HG02623 (cell line): ENCODE results near the gene ATE1.
"Not testable (repeated sequence)": the region's sequence is repeated elsewhere in the genome, so short reads cannot be mapped to it uniquely, and the experiment has no call there.

Source experiments
- ATAC-seq: cut with Tn5 transposase; IDR thresholded peaks from one replicate; pipeline ENCODE4 v1.9.1; 2021; ENCODE audit warnings: moderate library complexity; ENCODE audit not compliant: unreplicated experiment

ATE1 gene

GRCh38 chr10:121927841-121928527 is at the start of gene ATE1:
TSS of gene ATE1 (minus strand) at chr10:121928031. CDS start at chr10:121927949, 82 bp downstream.
- ATAC-seq: peak; percentile 78

GRCh38 chr10:121976607-121977006 is 48.8 kb upstream of the ATE1 start:
- no peak for ATAC-seq

GRCh38 chr10:121975295-121976086 is 47.7 kb upstream of the ATE1 start:
- no peak for ATAC-seq

DNA sequence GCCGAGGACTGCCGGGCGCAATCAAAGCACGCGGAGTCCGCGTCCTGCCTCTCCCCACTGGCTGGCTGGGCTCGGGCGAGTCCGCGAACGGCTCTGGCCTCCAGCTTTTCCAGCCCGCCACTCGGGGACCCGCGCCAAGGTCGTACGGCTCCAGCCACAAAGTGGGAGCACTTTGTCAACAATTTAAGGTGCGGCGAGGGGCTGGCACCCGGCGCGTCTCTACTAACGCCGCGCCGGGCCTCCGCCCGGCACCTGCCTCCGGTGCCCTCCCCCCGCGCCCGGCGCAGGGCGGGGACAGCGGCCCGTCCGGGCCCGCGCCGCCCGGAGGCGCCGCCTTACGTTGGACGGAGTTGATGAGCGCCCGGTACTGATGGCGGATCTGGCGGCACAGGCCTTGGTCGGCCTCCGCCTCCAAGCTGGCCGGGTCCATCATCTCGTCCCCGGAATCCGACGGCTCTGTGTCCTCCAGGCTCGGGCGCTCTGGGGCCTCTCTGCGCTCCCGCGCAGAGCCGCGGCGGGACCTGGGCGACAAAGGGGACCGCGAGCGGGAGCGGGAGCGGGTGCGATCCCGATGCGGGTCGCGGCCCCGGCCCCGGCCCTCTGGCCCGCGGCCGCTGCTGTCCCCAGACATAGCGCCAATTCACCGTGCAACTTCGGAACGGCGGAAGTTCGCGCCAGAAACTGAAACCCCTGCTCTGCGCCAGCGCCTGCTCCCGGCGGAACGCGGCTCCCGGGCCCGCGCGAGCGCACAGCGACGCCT is 46.9 kb upstream of the ATE1 start, which contains the start of gene NSMCE4A:
Gene NSMCE4A, minus strand, starts transcription at position 683 of the 760 bp plus-strand sequence. Its CDS starts 52 bp downstream, at position 631.
- ATAC-seq: peak; percentile 79

DNA sequence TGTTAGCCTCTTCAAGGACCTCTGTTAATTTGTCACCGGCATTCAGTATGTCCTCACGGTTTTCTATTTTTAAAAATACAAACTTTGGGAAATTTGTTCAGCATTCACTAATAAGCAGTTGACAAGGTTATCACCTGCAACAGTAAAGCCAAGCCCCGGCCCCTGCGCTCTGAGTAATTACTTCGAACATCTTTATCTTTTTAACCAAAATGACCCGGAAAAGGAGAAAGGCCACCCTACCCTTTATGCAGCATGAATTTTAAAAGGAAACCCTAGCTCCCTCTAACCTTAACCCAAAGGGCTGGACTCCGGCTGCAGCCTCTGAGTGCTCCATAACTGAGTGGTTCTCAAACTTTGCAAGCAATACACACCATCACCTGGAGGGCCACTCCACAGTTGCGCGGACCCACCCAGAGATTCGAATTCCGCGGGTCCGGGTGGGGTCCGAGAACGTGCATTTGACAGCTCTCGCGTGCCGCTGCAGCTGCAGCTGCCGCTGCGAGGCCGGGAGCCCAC is 46.2 kb upstream of the ATE1 start:
- no peak for ATAC-seq

DNA sequence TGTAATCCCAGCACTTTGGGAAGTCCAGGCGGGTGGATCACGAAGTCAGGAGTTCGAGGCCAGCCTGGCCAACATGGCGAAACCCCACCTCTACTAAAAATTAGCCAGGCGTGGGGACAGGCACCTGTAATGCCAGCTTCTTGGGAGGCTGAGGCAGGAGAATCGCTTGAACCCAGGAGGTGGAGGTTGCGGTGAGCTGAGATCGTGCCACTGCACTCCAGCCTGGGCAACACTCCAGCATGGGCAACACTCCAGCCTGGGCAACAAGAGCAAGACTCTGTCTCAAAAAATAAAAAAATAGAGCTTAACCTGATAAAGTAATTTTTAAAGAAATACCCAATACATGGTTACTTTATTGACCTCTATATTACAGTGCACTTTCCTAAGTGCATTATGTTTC is 41.3 kb upstream of the ATE1 start:
- not testable (repeated sequence) for ATAC-seq

- no peak for ATAC-seq
These were observed 38.2 kb upstream of the ATE1 start for GRCh38 chr10:121965996-121966395.

DNA sequence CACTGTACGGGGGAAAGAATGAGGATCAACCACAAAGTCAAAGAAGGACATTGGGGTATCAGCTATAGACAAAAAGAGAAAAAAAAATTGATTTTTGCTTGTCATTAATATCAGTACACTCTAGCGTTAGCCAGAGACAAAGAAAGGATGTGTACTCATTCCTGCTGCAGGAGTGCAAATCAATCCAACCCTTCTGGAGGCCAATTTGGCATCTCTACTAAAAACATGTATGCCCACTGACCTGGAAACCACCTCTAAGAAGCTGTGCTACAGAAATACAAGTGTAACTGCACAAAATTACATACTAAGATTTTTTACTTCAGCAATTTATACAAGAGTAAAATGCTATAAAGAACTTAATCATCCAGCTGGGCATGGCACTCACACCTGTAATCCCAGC is 33.6 kb upstream of the ATE1 start:
- ATAC-seq: no peak

GRCh38 chr10:121959671-121960070 is 31.8 kb upstream of the ATE1 start:
- no peak for ATAC-seq

DNA sequence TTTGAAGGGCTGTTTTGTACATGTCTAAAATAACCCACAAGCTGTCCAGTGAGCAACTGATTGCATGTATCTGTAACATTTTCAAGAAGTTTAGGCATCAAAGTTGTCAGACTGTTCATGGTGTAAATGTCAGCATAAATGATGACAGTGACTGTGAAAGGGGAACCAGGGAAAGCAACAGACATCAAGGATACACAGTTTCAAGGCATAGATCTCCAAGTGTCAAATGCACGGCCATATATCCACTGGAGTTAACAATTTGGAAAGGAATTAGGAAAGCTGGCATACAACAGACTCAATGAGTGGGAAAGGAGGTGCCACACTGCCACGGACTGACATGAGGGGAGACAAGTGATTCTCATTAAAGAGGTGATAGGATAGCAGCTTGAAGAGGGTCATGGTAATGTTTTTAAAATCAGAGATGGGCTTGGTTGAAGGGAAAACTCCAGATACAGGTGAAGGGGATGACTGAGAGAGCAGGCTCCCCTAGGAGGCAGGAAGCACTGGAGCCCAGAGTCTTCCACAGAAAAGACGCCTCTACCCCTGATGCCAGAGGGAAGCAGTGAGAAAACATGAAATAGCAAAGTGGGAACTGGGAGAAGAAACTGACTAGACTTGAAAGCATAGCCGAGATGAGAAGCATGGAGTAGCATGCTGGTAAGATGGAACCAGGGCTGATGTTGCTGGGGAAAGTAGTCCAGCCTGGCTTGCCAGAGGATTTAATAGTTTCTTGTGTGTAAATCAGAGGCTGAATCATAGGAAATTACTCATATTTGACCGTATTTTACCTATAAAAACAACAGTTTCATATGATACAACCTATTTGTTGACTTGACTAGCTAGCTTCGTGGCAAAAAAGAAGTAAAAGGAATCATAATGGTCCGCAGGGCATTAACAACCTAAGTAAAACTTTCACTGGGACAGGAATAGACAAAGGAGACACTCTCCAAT is 28.6 kb upstream of the ATE1 start:
- no peak for ATAC-seq

- ATAC-seq: no peak
These were observed 24.4 kb upstream of the ATE1 start for GRCh38 chr10:121952226-121952625.

- ATAC-seq: no peak
These were observed 21.6 kb upstream of the ATE1 start for GRCh38 chr10:121949451-121949850.

DNA sequence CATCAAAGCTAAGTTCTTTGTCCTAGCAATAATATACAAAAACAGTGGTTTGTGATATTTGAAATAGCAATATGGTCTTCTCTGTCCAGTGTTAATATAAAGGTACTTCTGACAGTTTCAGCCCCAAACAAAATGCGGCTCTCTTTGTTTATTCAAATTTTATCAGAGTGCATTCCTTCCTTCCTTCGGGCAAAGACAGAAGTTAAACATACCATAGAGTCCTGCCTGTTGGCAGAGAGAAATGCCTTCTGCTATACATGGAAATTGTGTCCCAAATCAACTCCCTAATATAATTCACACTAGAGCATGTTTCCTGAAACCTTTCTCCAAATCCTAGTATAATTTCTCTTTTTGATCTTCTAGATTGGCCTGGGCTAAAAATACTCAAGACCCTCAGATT is 21.2 kb upstream of the ATE1 start:
- ATAC-seq: no peak

DNA sequence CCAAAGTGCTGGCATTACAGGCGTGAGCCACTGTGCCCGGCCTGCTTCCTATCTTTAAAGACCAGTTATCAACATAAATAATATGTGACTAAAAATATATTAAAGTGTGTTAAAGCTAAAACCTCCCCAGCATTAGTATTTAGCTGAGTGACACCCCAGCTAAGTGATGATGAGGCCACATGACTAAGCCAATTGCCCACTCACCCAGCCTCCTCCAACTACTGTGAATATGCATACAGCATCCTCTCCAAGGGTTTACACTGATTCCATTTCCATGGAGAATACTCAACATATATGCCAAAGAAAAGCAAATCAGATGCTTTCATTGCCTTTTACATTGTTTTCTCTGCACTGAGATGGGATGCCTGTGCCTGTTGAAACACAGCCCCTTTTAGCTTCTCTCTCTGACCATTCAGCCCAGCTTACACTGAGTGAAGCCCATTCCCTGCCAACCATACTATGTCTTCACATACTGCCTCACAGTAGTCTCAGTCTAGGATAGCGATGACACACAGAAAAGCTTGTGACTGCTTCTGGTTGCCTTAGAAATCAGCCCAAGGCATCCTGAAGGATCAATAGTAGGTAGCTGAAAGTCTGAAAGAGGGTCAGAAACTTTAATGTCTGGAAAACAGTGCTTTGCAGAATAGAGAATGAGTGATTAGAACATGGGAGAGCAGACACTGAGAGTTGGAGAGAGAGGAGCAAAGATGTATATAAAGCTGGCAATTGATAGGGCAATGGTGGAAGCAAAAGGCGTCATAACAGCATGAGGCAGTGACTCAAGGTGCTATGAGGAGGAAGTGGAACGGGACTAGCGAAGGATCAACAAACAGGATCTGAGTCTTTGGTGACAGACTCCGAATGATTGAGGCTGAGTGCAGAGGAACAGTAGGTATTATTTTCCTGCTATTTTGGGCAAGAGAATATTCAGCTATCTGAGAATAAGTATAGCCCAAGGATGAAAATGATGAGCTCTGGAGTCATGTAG is 19.8 kb upstream of the ATE1 start:
- ATAC-seq: no peak

GRCh38 chr10:121942749-121943416 is 15.1 kb upstream of the ATE1 start:
- no peak for ATAC-seq

- ATAC-seq: no peak
These were observed 13.7 kb upstream of the ATE1 start for GRCh38 chr10:121941532-121941931.

- ATAC-seq: no peak
These were observed 8.5 kb upstream of the ATE1 start for GRCh38 chr10:121936295-121936694.

DNA sequence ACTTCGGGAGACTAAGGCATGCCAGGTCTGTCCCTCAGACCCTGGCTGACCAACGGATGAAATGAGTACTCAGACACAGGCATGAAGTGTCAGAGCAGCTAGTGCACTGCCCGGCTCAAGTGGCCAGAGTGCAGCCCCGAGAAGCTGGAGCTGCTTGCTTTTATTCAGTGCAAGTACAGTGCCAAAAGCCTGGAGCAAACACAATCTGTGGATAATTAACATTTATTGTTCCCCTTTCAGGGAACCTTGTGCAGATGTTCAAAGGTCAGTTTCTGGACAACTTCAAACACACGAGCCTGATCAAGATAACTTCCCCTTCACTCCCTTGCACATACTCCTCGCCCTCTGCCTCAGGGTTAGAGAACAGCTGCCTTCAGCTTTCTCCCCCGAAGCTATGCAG is 7.9 kb upstream of the ATE1 start:
- ATAC-seq: no peak
